HFF-Myc (cell line): Measurements from ENCODE around the gene P2RY1.
"Not testable (repeated sequence)": the region's sequence is repeated elsewhere in the genome, so short reads cannot be mapped to it uniquely, and the experiment has no call there.

Source experiments
- DNase-seq: peaks from one replicate; pipeline ENCODE4 v3.0.0-alpha.2; 2011; ENCODE audit warnings: low read depth; ENCODE audit errors: extremely low read depth
- H3K4me3 ChIP-seq: replicated peaks from 2 replicates; pipeline ENCODE4 v1.5.1; 2011; ENCODE audit warnings: low read depth, mild to moderate bottlenecking, control low read depth, low read length
- TF ChIP-seq, protein P1 (sequence below): IDR thresholded peaks from 2 replicates; pipeline ENCODE4 v1.5.1; 2012; ENCODE audit warnings: mild to moderate bottlenecking, low read depth, low read length, control low read depth; ENCODE audit errors: missing control alignments

Gene P2RY1

DNA sequence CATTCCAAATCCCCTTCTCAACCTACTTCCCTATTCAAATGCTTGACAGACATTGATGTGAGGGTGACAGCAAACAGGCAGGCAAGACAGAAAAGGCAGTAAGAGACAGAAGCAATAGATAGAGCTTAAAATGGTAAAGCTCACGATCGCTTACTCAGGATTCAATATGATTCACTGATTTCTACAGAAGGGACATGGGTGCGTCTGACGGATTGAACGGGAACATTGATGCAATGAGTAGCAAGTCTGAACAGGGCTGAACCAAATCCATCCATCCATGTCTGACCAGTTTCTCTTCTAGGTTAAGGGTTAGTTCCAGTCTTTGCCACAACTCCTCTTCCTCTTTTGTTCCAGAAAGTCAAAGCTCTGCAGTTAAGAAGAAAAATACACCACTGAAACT lies 35.1 kb downstream of the P2RY1 start:
- no peak overlapping the region for H3K4me3 ChIP-seq
- TF ChIP-seq, protein P1, sequence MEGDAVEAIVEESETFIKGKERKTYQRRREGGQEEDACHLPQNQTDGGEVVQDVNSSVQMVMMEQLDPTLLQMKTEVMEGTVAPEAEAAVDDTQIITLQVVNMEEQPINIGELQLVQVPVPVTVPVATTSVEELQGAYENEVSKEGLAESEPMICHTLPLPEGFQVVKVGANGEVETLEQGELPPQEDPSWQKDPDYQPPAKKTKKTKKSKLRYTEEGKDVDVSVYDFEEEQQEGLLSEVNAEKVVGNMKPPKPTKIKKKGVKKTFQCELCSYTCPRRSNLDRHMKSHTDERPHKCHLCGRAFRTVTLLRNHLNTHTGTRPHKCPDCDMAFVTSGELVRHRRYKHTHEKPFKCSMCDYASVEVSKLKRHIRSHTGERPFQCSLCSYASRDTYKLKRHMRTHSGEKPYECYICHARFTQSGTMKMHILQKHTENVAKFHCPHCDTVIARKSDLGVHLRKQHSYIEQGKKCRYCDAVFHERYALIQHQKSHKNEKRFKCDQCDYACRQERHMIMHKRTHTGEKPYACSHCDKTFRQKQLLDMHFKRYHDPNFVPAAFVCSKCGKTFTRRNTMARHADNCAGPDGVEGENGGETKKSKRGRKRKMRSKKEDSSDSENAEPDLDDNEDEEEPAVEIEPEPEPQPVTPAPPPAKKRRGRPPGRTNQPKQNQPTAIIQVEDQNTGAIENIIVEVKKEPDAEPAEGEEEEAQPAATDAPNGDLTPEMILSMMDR, result no peak
- no peak for DNase-seq

DNA sequence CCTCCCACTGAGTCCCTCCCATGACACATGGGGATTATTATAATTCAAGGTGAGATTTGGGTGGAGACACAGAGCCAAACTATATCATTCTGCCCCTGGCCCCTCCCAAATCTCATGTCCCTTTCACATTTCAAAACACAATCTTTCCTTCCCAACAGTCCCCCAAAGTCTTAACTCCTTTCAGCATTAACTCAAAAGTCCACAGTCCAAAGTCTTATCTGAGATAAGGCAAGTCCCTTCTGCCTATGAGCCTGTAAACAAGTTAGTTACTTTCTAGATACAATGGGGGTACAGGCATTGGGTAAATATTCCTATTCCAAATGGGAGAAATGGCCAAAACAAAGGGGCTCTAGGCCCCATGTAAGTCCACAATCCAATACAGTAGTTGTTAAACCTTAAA lies 38.4 kb downstream of the P2RY1 start:
- DNase-seq, H3K4me3 ChIP-seq: not testable (repeated sequence)

DNA sequence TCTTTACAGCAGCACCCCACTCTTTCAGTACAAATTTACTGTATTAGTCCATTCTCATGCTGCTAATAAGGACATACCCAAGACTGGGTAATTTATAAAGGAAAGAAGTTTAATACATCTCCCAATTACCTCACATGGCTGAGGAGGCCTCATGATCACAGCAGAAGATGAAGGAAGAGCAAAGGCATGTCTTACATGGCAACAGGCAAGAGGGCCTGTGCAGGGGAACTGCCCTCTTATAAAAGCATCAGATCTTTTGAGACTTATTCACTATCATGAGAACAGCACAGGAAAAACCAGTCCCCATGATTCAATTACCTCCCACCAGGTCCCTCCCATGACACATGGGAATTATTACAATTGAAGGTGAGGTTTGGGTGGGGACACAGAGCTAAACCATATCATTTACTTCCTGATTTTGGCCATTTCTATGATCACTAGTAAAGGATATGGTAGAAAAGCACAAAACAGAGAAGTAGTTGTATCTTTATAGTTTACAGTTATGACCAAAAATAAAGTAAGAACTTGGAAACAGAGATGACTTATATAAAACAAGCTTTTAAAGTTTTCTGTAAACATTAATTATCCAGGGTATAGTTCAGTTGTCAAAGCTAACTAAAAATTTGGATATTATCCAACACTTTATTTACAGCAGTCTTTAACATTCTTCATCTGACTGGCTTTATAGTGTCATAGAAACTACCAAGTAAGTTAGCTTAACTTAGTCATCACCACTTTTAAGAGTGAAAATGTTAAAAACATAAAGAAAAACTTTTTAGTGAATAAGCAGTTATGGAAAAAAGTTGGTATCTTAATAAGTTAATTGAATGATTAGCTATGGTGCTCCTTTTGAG lies 40.2 kb downstream of the P2RY1 start:
- H3K4me3 ChIP-seq, result no peak overlapping the region
- no peak for DNase-seq
- TF ChIP-seq, protein P1, result no peak

DNA sequence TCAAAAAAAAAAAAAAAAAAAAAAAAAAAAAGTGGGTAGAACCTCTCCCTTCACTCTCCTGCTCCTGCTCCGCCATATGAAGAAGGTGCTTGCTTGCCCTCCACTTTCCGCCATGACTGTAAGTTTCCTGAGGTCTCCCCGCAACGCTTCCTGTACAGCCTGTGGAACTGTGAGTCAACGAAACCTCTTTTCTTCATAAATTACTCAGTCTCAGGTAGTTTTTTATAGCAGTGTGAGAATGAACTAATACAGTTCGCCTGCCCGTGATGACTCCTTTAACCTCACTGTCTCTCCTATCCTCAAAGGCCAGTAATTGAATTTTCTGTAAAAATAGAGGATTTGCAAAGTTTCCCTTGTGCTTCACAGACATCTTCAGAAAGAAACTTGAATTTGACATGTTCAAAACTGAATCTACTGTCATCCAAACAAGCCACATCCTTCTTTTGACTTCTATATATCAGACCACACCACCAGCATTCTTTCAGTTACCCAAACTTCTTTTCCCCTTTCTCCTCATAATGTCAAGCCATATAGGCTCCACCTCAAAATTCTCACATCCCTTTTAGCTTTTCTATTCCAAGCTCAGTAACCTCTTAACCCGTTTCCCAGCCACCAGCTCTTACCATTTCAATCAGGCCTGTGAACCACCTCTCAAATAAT lies 44.3 kb downstream of the P2RY1 start:
- TF ChIP-seq, protein P1, result no peak
- no peak for DNase-seq
- no peak overlapping the region for H3K4me3 ChIP-seq

DNA sequence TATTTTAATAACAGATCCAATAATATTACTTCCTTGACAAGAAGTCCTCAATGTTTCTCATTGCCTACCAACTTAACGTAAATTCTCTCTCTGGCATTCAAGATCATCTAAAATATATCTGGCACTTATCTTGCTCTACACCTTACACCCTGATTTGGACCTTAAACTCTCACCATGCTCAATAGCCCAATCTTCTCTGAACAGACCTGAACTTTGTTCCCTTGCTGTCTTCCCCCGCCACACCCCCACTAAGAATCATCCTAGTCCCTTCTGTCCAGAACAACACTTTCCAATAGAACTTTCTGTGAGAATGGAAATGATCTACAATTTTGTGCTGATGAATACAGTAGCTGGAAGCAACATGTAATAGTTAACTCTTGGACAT lies 44.9 kb downstream of the P2RY1 start:
- no peak for DNase-seq
- no peak overlapping the region for H3K4me3 ChIP-seq
- TF ChIP-seq, protein P1, result no peak

DNA sequence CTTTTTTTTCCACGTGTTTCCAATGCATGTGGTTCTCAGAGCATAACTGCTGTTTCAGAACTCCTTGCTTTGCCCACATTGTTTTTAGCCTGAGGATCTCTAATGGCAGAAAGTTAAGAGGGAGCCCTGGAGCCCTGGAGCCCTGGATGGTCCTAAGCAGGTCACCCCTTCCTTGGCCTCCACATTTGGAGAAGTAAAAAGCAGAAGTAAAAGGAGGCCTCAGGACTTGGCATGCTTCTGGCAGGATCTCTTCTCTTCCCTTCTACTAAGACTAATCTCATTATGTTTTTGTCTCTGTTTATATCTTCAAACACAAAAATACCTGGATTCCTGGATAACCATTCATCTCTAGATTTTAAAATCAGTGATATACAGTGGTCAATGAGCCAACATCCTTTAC lies 50.1 kb downstream of the P2RY1 start:
- DNase-seq, result no peak
- TF ChIP-seq, protein P1, result no peak
- no peak overlapping the region for H3K4me3 ChIP-seq
